Activated naive CD4-positive, alpha-beta T cell treated with anti-CD3 and anti-CD28 coated beads, Interleukin-2, amount 50 U/mL, for 24 hours (primary cell): Measurements from ENCODE around the gene AVL9.

Experiments used
- H3K27ac Mint-ChIP-seq: one replicate; pipeline ENCODE4 v1.8.0; 2021; ENCODE audit warnings: mild to moderate bottlenecking, mixed read lengths
- H3K27me3 Mint-ChIP-seq: one replicate; pipeline ENCODE4 v1.8.0; 2021; ENCODE audit warnings: mixed read lengths
- H3K36me3 Mint-ChIP-seq: one replicate; pipeline ENCODE4 v1.8.0; 2021; ENCODE audit warnings: mixed read lengths
- H3K4me1 Mint-ChIP-seq: one replicate; pipeline ENCODE4 v1.8.0; 2021; ENCODE audit warnings: mixed read lengths
- H3K4me3 Mint-ChIP-seq: one replicate; pipeline ENCODE4 v1.8.0; 2021; ENCODE audit warnings: mild to moderate bottlenecking, mixed read lengths
- H3K9me3 Mint-ChIP-seq: one replicate; pipeline ENCODE4 v1.8.0; 2021; ENCODE audit warnings: mixed read lengths

The AVL9 gene

GRCh38 chr7:32513210-32513609 is 17.9 kb downstream of the AVL9 start:
- H3K4me1 Mint-ChIP-seq, result peaks cover 90% of the 10 kb centered on the region
- H3K27me3 Mint-ChIP-seq, result no peaks in the 10 kb centered on the region
- peak overlapping the region; percentile 87 for H3K27ac Mint-ChIP-seq
- peaks cover 15% of the 10 kb centered on the region for H3K36me3 Mint-ChIP-seq
- no peak overlapping the region for H3K4me3 Mint-ChIP-seq
- H3K9me3 Mint-ChIP-seq, result no peaks in the 10 kb centered on the region

GRCh38 chr7:32515890-32516550 is 20.7 kb downstream of the AVL9 start:
- Mint-ChIP-seq H3K36me3 (peaks cover 24% of the 10 kb centered on the region), H3K27me3 (no peaks in the 10 kb centered on the region), H3K4me3 (peak overlapping the region; percentile 55), H3K9me3 (no peaks in the 10 kb centered on the region), H3K27ac (peak overlapping the region; percentile 87), H3K4me1 (peaks cover 77% of the 10 kb centered on the region)

GRCh38 chr7:32516551-32517100 is 21.3 kb downstream of the AVL9 start:
- Mint-ChIP-seq H3K9me3 (no peaks in the 10 kb centered on the region), H3K4me1 (peaks cover 75% of the 10 kb centered on the region), H3K36me3 (peaks cover 28% of the 10 kb centered on the region), H3K27me3 (no peaks in the 10 kb centered on the region), H3K4me3 (no peak overlapping the region), H3K27ac (no peak overlapping the region)

GRCh38 chr7:32518534-32519140 is 23.3 kb downstream of the AVL9 start:
- Mint-ChIP-seq H3K27ac (no peak overlapping the region), H3K36me3 (peaks cover 32% of the 10 kb centered on the region), H3K27me3 (no peaks in the 10 kb centered on the region), H3K4me1 (peaks cover 67% of the 10 kb centered on the region), H3K9me3 (no peaks in the 10 kb centered on the region), H3K4me3 (no peak overlapping the region)

GRCh38 chr7:32519763-32520162 is 24.5 kb downstream of the AVL9 start:
- Mint-ChIP-seq H3K27me3 (no peaks in the 10 kb centered on the region), H3K27ac (peak overlapping the region; percentile 37), H3K4me1 (peaks cover 56% of the 10 kb centered on the region), H3K4me3 (no peak overlapping the region), H3K36me3 (peaks cover 31% of the 10 kb centered on the region), H3K9me3 (no peaks in the 10 kb centered on the region)

GRCh38 chr7:32522746-32523530 is 27.6 kb downstream of the AVL9 start:
- no peaks in the 10 kb centered on the region for H3K9me3 Mint-ChIP-seq

GRCh38 chr7:32524631-32525030 is 29.3 kb downstream of the AVL9 start:
- Mint-ChIP-seq H3K4me3 (no peak overlapping the region), H3K4me1 (peaks cover 51% of the 10 kb centered on the region), H3K36me3 (peaks cover 22% of the 10 kb centered on the region), H3K27ac (no peak overlapping the region), H3K9me3 (no peaks in the 10 kb centered on the region), H3K27me3 (no peaks in the 10 kb centered on the region)

More at GRCh38 chr7:32522746-32523530, 27.6 kb downstream of the AVL9 start:
- peaks cover 38% of the 10 kb centered on the region for H3K4me1 Mint-ChIP-seq
- peaks cover 23% of the 10 kb centered on the region for H3K36me3 Mint-ChIP-seq
- no peak overlapping the region for H3K4me3 Mint-ChIP-seq
- no peak overlapping the region for H3K27ac Mint-ChIP-seq
- H3K27me3 Mint-ChIP-seq, result no peaks in the 10 kb centered on the region

GRCh38 chr7:32525839-32526238 is 30.6 kb downstream of the AVL9 start:
- H3K4me1 Mint-ChIP-seq, result peaks cover 42% of the 10 kb centered on the region
- no peaks in the 10 kb centered on the region for H3K9me3 Mint-ChIP-seq
- no peaks in the 10 kb centered on the region for H3K27me3 Mint-ChIP-seq
- H3K4me3 Mint-ChIP-seq, result no peak overlapping the region
- peaks cover 15% of the 10 kb centered on the region for H3K36me3 Mint-ChIP-seq
- no peak overlapping the region for H3K27ac Mint-ChIP-seq

GRCh38 chr7:32531402-32531801 is 36.1 kb downstream of the AVL9 start:
- Mint-ChIP-seq H3K36me3 (no peaks in the 10 kb centered on the region), H3K27ac (no peak overlapping the region), H3K4me3 (no peak overlapping the region), H3K4me1 (peaks cover 55% of the 10 kb centered on the region), H3K9me3 (no peaks in the 10 kb centered on the region), H3K27me3 (no peaks in the 10 kb centered on the region)

GRCh38 chr7:32532086-32532485 is 36.8 kb downstream of the AVL9 start:
- Mint-ChIP-seq H3K27me3 (no peaks in the 10 kb centered on the region), H3K27ac (no peak overlapping the region), H3K36me3 (no peaks in the 10 kb centered on the region), H3K4me1 (peaks cover 59% of the 10 kb centered on the region), H3K4me3 (no peak overlapping the region), H3K9me3 (no peaks in the 10 kb centered on the region)

GRCh38 chr7:32532716-32533115 is 37.4 kb downstream of the AVL9 start:
- Mint-ChIP-seq H3K4me3 (no peak overlapping the region), H3K9me3 (no peaks in the 10 kb centered on the region), H3K4me1 (peaks cover 52% of the 10 kb centered on the region), H3K27ac (no peak overlapping the region), H3K27me3 (no peaks in the 10 kb centered on the region), H3K36me3 (no peaks in the 10 kb centered on the region)

- peak overlapping the region; percentile 41 for H3K27ac Mint-ChIP-seq
- H3K27me3 Mint-ChIP-seq, result no peaks in the 10 kb centered on the region
- H3K4me1 Mint-ChIP-seq, result peaks cover 47% of the 10 kb centered on the region
- H3K36me3 Mint-ChIP-seq, result no peaks in the 10 kb centered on the region
- no peak overlapping the region for H3K4me3 Mint-ChIP-seq
- H3K9me3 Mint-ChIP-seq, result no peaks in the 10 kb centered on the region
Measured at GRCh38 chr7:32533276-32534029, 38.2 kb downstream of the AVL9 start.

- Mint-ChIP-seq H3K36me3 (peaks cover 2% of the 10 kb centered on the region), H3K4me1 (peaks cover 51% of the 10 kb centered on the region), H3K4me3 (no peak overlapping the region), H3K27me3 (no peaks in the 10 kb centered on the region), H3K27ac (peak overlapping the region; percentile 26), H3K9me3 (no peaks in the 10 kb centered on the region)
Measured at GRCh38 chr7:32535162-32535702, 39.9 kb downstream of the AVL9 start.

GRCh38 chr7:32536016-32536415 is 40.7 kb downstream of the AVL9 start:
- H3K4me3 Mint-ChIP-seq, result no peak overlapping the region
- H3K4me1 Mint-ChIP-seq, result peaks cover 54% of the 10 kb centered on the region
- H3K9me3 Mint-ChIP-seq, result no peaks in the 10 kb centered on the region
- peak overlapping the region; percentile 75 for H3K27ac Mint-ChIP-seq
- peaks cover 2% of the 10 kb centered on the region for H3K36me3 Mint-ChIP-seq
- H3K27me3 Mint-ChIP-seq, result no peaks in the 10 kb centered on the region

GRCh38 chr7:32536585-32536984 is 41.3 kb downstream of the AVL9 start:
- Mint-ChIP-seq H3K27ac (peak overlapping the region; percentile 59), H3K27me3 (no peaks in the 10 kb centered on the region), H3K4me1 (peaks cover 54% of the 10 kb centered on the region)

More at GRCh38 chr7:32536585-32536984, 41.3 kb downstream of the AVL9 start:
- Mint-ChIP-seq H3K9me3 (no peaks in the 10 kb centered on the region), H3K4me3 (no peak overlapping the region), H3K36me3 (peaks cover 2% of the 10 kb centered on the region)
